Calu3 (cell line): Measurements from ENCODE around the gene TMEM217. TPM values are rescaled to one million over a fixed set of nuclear protein-coding genes. Genes with fewer than 3 reads are reported as not detected.
"Not testable (repeated sequence)": the region's sequence is repeated elsewhere in the genome, so short reads cannot be mapped to it uniquely, and the experiment has no call there.

Source experiments
- BruUV-seq: library from RNA; stranded (reverse); fragments of 400-500 nt; replicated peaks from 2 replicates; lab custom pipeline; 2021; lab: Mats Ljungman, UMichigan
- CTCF ChIA-PET: fragments of 300-600 bp; sonication (Branson Sonifier 250); formaldehyde crosslinking; loops from one replicate; lab custom pipeline; 2022; ENCODE audit warnings: antibody characterized with exemption; lab: Charles Lee
- DNase-seq: peaks from one replicate; pipeline ENCODE4 v3.0.0; 2022
- H3K27ac Mint-ChIP-seq: one replicate; pipeline ENCODE4 v1.8.0; 2022; ENCODE audit warnings: mixed read lengths; ENCODE audit not compliant: unreplicated experiment
- H3K27me3 Mint-ChIP-seq: one replicate; pipeline ENCODE4 v1.8.0; 2022; ENCODE audit warnings: mixed read lengths; ENCODE audit not compliant: unreplicated experiment
- H3K36me3 Mint-ChIP-seq: one replicate; pipeline ENCODE4 v1.8.0; 2022; ENCODE audit warnings: mild to moderate bottlenecking, moderate library complexity, mixed read lengths; ENCODE audit not compliant: insufficient read depth, unreplicated experiment
- H3K4me1 Mint-ChIP-seq: one replicate; pipeline ENCODE4 v1.8.0; 2022; ENCODE audit warnings: mild to moderate bottlenecking, low read depth, mixed read lengths; ENCODE audit not compliant: unreplicated experiment
- H3K4me3 Mint-ChIP-seq: one replicate; pipeline ENCODE4 v1.8.0; 2022; ENCODE audit warnings: mild to moderate bottlenecking, low read depth, moderate library complexity, mixed read lengths; ENCODE audit not compliant: unreplicated experiment
- H3K9me3 Mint-ChIP-seq: one replicate; pipeline ENCODE4 v1.8.0; 2022; ENCODE audit warnings: low read depth, mixed read lengths; ENCODE audit not compliant: unreplicated experiment
- CTCF ChIP-seq: fragments of 200-600 bp; IDR thresholded peaks from one replicate; pipeline ENCODE4 v1.8.0; 2022; ENCODE audit warnings: antibody characterized with exemption; ENCODE audit not compliant: unreplicated experiment
- intact Hi-C: fragments of 100-400 bp; cut with micrococcal nuclease; formaldehyde crosslinking; loops from one replicate; pipeline ENCODE4 v1.10.0; 2022; ENCODE audit not compliant: unreplicated experiment
- total RNA-seq: library from RNA; stranded (reverse); gene quantifications from 2 replicates; pipeline ENCODE4 v1.2.3, GENCODE V29; 2022

The TMEM217 gene
- total RNA-seq, 1 experiment from 2014 or later: 0.99 TPM

GRCh38 chr6:37202788-37203491 is 55.0 kb downstream of the TMEM217 start:
- no peak for TF ChIP-seq CTCF
- H3K27me3 Mint-ChIP-seq: peaks cover 15% of the 10 kb centered on the region
- peak; percentile 50 for DNase-seq

GRCh38 chr6:37201726-37202125 is 56.2 kb downstream of the TMEM217 start:
- H3K4me3 Mint-ChIP-seq: no peak overlapping the region
- TF ChIP-seq CTCF: no peak
- BruUV-seq: no TSS peak
- H3K36me3 Mint-ChIP-seq: no peaks in the 10 kb centered on the region
- CTCF ChIA-PET: interaction anchor here (0.6 to 1.0 kb wide), 3 partner anchors 9 to 177 kb away, joined by 3 read pairs; no protein-coding TSS in a partner anchor
- no peak overlapping the region for H3K27ac Mint-ChIP-seq
- intact Hi-C loops: no loop called here
- no peaks in the 10 kb centered on the region for H3K9me3 Mint-ChIP-seq
- peaks cover 15% of the 10 kb centered on the region for H3K27me3 Mint-ChIP-seq
- no peak for DNase-seq
- H3K4me1 Mint-ChIP-seq: peaks cover 27% of the 10 kb centered on the region

More at GRCh38 chr6:37202788-37203491, 55.0 kb downstream of the TMEM217 start:
- Mint-ChIP-seq H3K4me3 (peak overlapping the region; percentile 12), H3K27ac (peak overlapping the region; percentile 19), H3K36me3 (no peaks in the 10 kb centered on the region), H3K9me3 (no peaks in the 10 kb centered on the region), H3K4me1 (peaks cover 33% of the 10 kb centered on the region)
- CTCF ChIA-PET: interaction anchor here (0.6 to 1.6 kb wide), 8 partner anchors 16 to 1431 kb away, joined by 3 to 14 read pairs (median 4); no protein-coding TSS in a partner anchor
- intact Hi-C loops: no loop called here
- no TSS peak for BruUV-seq

- CTCF ChIA-PET: no interaction called here
- DNase-seq: no peak
- Mint-ChIP-seq H3K27me3 (peaks cover 15% of the 10 kb centered on the region), H3K9me3 (no peaks in the 10 kb centered on the region), H3K27ac (no peak overlapping the region), H3K4me3 (no peak overlapping the region), H3K4me1 (peaks cover 27% of the 10 kb centered on the region), H3K36me3 (no peaks in the 10 kb centered on the region)
- no TSS peak for BruUV-seq
- TF ChIP-seq CTCF: no peak
- intact Hi-C loops: no loop called here
Measured at GRCh38 chr6:37200085-37200484, 57.9 kb downstream of the TMEM217 start.

- H3K4me1 Mint-ChIP-seq, H3K9me3 Mint-ChIP-seq, CTCF ChIA-PET, H3K36me3 Mint-ChIP-seq, H3K4me3 Mint-ChIP-seq, DNase-seq, intact Hi-C loops, H3K27ac Mint-ChIP-seq, BruUV-seq: not testable (repeated sequence)
- peaks cover 15% of the 10 kb centered on the region for H3K27me3 Mint-ChIP-seq
Measured at GRCh38 chr6:37196451-37196850, 61.5 kb downstream of the TMEM217 start.

GRCh38 chr6:37194886-37195285 is 63.1 kb downstream of the TMEM217 start:
- CTCF ChIA-PET: interaction anchor here (0.5 to 1.3 kb wide), 4 partner anchors 55 to 328 kb away, joined by 3 to 8 read pairs (median 4); no protein-coding TSS in a partner anchor
- DNase-seq, H3K9me3 Mint-ChIP-seq, BruUV-seq, H3K27me3 Mint-ChIP-seq, H3K4me3 Mint-ChIP-seq, intact Hi-C loops, H3K27ac Mint-ChIP-seq, H3K4me1 Mint-ChIP-seq, H3K36me3 Mint-ChIP-seq: not testable (repeated sequence)
